Measurements from ENCODE around the gene LAMTOR5.
"Not testable (repeated sequence)": the region's sequence is repeated elsewhere in the genome, so short reads cannot be mapped to it uniquely, and the experiment has no call there.

The LAMTOR5 gene
- 21.8 to 29.0 (median 25.2) reads per million in 4 experiments for total RNA-seq

DNA sequence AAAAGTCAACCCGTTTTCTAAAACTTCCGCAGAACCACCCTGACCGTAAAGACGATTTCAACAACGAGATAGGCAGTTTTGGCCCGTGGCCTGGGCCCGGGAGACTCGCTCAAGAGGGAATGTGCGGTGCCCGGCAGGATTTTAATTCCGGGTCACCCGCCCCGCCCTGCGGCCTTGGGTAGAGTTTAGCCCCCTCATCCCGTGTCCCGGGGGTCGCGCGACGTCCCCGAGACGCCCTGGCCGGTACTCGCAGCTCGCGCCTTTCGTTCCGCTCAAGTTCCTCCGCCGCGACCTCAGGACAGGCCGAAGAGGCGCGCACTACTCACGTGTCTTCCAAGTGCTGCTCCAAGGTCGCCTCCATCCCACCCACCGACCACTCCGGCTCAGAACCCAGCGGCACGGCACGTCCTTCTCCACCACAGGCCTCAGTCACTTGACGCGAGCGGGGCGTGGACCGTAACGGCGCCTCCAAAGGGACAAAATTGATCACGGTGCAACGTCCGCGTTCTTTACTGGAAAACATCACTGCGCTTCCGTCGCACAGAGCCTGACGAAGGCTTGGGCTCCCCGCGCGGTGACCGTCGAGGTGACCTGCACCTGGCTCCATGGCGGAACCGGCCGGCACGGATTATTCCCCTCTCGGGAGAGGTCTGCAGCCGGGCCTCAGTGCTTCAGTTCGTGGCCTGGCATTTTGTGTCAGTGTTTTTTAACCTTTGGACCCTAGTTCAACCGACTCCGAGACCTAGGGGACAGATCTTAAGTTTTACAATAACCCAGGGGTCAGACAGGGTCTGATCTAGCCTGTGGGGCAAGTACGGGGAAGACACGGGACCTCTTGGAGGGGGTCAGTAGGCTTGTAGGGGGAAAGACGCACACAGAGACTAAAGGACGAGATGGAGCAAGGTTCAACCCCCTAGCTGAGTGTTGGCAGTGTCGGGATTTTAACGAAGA lies at the start of gene LAMTOR5:
TSS of gene LAMTOR5 (minus strand) at position 435 of the 951 bp plus-strand sequence. CDS start at position 361, 74 bp downstream.
- DNase-seq, result peak; percentile 84

DNA sequence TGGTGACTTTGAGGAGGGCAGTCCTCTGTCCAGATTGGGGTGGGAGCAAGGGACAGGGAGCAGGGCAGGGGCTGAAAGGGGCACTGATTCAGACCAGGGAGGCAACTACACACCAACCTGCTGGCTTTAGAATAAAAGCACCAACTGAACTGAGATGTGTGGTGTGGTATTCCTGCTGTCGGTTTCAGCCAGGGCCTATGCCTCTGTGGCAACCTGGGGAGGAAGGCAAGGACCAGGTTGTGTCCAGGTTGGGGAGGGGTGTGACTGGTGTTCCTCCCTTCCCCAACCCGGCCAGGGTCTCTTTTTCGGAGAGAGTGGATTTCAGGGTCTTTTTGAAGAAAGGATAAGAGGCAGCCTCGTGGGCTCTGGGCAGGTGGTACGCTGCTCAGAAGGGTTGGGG lies 49.7 kb upstream of the LAMTOR5 start:
- no peak for DNase-seq

DNA sequence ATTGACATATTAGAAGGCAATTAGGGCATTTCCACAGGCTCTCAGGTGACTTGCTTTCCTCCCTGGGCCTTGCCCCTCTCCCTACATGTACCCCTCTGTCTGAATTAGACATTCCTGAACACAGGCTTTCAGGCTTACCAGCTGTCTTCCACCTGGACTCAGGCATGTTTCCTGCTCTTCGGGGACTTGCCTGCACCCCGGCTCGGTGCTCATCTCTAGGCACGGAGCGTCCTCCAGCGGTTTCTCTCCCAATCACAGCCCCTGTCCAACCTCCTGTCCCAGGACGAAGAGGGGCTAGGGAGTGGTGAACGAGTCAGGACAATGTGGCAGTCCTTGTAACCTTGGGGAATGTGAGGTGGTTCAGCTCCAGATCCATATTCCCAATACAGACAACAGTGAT lies 47.7 kb upstream of the LAMTOR5 start:
- DNase-seq, result no peak

DNA sequence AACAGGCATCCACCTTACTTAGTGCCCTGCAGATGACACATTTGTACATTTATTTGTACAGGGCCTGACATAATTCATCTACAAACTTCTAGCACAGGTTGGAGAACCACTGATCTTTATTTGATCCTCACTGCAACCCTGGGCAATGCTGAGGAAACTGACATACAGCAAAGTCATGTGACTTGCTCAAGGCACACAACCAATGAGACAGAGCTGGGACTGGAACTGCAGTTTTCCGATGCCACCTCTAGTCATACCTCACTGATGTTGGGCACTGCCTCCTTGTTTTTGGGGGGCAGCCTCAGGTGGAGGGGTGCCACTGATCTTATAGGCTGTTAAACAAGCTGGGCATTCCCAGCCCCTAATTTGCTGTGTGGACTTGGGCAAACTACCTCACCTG lies 46.8 kb upstream of the LAMTOR5 start:
- DNase-seq, result no peak

DNA sequence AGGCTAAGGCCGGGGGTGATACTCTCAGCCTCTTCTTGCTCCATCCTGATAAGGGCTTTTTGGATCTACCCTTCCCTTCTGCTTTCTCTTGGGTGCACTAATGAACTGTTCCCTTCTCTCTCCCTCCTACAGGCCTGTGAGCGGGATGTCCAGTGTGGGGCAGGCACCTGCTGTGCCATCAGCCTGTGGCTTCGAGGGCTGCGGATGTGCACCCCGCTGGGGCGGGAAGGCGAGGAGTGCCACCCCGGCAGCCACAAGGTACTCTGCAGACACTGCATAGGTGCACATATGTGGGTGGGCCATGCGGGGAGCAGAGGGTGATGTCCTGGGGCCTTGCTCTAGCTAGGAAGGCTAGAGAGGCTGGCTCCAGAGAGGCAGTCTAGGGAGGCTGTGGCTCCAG lies 46.3 kb upstream of the LAMTOR5 start:
- DNase-seq, result no peak

DNA sequence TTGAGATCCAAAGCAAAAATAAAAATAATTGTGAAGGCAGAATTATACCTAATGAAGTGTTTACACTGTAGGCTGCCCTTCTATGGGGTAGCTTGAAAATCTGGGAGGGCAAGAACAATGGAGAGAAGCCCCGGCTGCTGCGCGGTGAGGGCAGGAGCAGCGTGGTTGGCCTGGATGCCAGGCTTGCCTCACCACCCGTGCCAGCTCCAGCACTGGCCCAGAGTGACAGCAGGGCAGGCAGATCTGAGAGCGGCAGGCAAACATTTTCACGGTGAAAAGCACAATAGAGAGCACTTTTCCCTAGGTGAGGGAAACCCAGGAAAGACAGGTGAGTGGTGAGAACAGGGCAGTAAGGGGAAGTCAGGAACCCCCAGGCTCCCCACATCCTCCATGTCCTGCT lies 44.8 kb upstream of the LAMTOR5 start:
- no peak for DNase-seq

DNA sequence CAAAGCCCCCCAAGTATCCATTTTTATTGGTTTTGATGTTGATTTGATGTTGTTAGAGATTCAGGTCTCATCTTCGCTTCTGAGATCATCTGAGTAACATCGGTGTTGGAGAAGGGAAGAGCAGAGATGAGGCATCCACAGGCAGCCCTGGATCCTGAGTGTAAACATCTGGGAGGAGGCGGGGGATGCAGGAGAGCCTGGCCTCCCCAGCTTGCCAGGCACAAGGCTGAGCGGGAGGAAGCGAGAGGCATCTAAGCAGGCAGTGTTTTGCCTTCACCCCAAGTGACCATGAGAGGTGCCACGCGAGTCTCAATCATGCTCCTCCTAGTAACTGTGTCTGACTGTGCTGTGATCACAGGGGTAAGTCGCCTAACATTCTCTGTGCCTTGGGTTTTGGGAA lies 43.4 kb upstream of the LAMTOR5 start, which contains the start of gene PROK1:
TSS of gene PROK1 (plus strand) at position 221 of the 400 bp plus-strand sequence. CDS start at position 289, 68 bp downstream.
- no peak for DNase-seq

DNA sequence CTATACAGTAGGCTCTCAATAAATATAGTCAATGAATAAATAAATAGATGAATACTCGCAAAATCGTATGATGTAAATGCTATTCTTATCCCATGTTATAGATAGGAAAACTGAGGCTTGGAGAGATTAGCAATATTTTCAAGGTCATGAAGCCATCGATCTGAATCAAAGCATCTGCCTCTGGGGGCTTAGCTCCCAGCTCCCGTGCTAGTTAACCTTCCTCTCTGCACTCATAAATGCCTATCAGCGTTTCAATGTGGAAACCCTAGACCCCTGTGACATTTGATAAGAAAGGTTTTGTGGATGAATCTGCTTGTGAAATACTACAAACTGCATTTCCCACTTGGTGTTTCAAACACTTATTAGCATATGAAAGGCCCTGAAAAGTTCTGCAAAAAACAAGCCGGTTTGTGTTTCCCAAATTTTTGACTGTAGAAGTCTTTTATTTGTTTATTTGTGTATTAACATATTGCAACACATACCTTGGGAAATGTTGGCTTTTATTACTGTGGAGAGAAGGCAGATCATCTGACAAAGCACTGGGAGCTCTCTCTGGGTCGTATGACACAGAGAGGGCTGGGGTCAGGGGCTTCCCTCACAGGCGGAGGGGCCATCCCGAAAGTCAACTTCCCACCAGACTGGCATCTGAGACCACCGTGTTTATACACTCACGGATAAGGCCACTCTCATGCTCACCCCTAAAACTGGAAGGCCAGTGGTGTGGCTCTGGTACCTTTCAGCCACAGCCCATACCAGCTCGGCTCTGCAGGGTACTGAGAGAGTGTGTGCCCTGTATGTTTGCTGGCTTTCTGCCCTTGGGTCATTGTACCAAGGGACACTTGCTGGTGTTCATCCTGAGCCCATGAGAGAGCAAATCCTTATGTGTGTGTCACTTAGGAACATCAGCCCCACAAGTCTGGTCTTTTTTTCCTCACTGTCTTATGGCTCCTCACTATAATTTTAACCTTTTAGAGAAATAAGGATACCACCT lies 42.5 kb upstream of the LAMTOR5 start:
- no peak for DNase-seq

DNA sequence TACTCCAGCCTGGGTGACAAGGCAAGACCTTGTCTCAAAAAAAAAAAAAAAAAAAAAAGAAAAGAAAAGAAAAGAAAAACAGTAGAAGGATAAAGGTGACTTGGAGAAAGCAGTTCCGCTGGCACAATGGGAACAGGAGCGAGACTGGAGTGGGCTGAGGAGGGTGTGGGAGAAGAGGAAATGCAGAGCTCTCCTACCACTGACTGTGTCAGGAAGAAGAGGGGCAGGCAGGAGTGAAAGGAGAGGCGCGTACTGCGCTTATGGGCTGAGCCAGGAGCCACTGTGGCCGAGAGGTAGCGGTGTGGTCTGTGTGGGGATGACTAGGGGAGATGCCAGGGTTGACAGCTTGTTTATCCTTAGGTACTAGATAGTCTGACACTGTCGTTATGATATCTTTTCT lies 37.1 kb upstream of the LAMTOR5 start:
- no peak for DNase-seq

DNA sequence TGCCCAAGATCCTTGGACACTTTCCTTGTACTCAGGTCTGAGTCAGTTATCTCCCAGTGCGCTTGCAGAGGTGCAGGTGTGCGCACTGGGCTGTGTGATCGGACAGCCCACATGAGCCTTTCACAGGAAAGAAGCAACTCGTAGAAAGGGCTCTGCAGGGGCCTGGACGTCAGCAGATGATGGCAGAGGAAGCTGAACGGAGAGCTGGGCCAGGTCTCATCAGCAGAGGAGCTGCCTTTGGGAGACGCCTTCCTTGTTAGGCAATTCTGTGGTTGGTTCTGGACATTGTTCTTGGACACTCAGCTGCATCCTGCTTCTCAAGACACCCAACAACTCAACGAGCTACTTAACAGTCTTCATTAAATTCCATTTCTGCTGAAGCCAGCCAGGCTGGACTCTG lies 36.0 kb upstream of the LAMTOR5 start:
- DNase-seq, result no peak

DNA sequence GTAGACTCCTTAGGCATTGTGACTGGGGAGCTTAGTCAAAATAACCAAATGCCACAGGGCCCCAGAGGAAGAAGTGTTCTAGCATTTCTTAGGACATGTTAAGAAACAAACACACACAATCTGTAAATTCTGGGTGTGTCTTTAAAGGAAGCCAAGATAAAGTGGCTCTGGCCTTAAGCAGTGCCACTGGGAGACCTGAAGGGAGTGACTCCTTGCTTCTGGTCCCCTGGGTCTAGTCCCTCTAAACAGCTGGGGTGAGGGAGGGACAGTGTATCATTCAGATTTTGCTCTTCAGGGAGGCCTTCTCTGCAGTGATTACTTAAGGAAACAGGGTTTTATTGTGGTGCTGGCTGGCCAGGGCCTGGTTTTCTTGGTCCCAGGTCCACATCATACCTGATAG lies 34.4 kb upstream of the LAMTOR5 start:
- no peak for DNase-seq

DNA sequence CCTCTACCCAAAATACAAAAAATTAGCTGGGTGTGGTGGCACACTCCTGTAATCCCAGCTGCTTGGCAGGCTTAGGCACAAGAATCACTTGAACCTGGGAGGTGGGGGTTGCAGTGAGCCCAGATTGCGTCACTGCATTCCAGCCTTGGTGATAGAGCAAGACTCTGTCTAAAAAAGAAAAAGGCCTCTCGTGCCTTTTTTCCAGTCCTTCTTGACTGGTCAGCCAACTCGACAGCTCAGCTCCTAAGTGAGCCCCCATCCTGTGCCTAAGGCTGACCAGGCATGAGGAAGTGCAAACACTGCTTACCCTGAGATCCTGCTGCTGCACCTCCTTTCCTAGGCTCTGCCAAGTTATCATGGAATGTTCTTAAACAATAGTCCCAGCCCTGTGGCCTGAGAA lies 33.4 kb upstream of the LAMTOR5 start:
- DNase-seq, result no peak

DNA sequence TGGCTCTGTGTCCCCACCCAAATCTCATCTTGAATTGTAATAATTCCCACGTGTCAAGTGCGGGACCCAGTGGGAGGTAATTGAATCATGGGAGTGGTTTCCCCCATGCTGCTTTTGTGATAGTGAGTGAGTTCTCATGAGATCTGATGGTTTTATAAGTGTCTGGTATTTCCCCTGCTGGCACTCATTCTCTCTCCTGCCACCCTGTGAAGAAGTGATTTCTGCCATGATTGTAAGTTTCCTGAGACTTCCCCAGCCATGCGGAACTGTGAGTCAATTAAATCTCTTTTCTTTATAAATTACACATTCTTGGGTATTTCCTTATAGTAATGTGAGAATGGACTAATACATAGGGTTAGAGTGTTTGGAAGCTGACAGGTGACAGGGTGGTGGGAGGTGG lies 32.4 kb upstream of the LAMTOR5 start:
- DNase-seq, result not testable (repeated sequence)

DNA sequence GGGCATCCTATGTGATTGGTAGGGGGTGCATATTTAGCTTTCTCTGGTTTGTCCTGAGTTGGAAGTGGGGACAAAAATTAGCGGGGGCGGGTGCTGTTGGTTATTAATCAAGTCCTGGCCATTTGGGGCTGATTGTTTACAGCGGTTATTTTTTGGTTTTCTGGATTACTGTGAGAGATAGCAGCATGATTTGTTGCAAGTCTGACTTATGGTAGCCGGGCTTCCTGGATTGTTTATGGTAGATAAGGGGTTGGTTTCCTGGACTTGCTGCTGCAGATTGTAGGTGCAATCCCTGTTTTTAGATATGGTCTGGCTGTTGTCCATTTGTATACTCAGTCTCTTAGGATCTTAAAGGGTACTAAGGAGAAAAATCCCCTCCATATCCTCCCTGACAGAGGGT lies 31.4 kb upstream of the LAMTOR5 start:
- DNase-seq, result no peak

DNA sequence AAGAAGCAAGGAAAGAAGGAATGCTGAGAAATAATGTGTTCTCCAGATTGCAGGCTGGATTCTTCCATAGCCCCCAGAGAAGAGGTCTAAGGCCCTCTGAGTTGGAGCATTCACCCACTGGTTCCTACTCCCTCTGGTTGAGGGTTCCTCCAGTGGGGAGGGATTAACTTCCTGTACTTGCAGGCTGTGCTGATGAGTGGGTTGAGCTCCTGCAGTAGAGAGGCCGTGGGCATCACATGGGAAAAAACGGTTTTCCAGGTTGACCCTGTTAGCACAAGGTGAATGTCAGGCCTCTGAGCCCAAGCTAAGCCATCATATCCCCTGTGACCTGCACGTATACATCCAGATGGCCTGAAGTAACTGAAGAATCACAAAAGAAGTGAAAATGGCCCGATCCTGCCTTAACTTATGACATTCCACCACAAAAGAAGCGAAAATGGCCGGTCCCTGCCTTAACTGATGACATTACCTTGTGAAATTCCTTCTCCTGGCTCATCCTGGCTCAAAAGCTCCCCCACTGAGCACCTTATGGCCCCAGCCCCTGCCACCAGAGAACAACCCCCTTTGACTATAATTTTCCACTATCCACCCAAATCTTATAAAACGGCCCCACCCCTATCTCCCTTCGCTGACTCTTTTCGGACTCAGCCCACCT lies 30.3 kb upstream of the LAMTOR5 start:
- DNase-seq, result not testable (repeated sequence)

DNA sequence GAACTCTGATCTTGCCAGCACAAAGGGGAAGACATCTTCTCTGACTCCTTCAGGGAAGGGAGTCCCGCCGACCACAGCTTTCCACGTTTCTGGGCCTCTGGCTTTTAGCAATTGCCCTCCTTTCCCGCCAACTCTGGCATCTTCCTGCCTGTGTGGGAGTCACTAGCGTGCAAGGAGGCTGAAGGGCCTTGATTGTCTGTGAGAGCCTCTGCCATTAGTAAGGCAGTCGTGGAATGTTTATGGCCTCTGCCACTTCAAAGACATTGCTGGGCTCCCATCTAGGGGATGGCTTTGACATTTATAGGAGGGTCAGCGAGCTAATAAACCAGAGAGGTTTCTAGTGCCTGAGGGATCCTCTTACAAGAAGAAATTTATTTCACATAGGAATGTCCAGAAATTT lies 29.1 kb upstream of the LAMTOR5 start:
- DNase-seq, result no peak

DNA sequence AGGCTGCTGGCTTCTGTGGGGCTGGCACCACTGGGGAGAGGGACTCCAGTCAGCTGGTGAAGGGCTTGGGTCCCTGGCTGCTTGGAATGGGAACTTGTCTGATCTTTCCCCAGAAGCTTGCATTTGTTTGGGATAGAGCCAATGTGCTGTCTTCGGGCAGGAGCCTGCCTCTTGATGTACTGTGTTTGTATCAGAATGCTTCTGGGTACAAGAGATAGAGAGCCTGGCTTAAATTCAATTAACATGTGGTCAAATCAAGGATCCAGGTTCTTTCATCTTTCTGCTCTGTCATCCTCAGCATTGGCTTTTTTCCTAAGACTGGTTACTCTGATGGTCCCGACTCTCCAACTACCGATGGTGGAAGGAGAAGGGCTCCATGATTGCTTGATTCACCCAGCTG lies 27.5 kb upstream of the LAMTOR5 start:
- no peak for DNase-seq

DNA sequence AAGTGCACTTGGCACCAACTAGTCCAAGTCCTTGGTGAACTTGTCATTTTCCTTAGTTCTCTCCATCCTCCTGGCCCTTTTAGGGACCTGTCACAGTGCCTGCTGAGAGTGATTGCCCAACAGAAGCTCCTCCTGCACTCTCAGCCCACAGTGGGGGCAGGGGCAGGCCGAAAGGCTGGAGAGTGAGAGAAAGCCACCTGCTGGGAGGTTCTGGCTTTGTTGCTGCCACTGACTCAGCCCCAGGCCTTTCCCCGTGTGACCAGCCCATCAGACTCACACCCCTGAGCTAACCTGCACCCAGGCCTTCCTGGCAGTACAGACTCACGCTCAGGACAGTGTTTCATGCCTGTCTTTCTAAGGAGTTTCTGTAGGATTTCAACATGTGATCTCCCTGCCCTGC lies 26.3 kb upstream of the LAMTOR5 start:
- DNase-seq, result no peak

DNA sequence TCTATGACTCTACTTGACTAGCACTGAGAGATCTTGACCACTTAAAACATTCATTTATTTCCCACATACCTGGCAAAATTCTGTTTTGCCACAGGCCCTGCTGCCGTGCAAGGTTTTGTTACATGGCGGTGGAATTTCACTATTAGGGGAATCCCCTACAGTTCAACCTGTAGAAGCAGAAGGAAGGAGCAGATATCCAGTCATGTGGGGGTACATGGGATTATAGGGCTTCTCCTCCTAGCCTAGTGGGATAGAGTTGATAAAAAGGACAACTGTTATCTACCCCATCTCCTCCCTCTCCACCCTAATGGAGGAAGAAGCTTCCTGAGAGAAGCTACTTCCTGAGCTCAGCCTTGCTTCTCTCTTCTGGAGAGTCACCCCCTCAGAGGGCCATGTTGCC lies 25.7 kb upstream of the LAMTOR5 start:
- DNase-seq, result no peak

DNA sequence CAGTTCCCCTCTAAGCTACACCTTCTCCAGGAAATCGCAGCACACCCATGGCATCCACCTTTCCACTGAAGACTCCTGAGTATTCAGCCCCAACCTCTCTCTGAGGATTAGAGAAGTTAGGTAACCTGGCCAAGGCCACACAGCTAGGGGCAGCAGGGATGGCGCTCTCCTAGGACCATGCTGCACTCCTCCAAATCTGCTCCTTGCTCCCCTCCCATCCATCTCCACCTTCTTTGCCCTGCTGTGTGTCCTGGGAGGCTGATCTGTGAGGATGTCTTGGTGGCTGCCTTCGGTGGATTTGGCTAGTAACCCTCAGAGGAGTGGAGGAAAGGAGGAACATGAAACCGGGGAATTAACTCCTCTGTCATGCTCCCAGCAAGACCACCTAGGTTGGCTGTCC lies 23.4 kb upstream of the LAMTOR5 start:
- DNase-seq, result no peak

DNA sequence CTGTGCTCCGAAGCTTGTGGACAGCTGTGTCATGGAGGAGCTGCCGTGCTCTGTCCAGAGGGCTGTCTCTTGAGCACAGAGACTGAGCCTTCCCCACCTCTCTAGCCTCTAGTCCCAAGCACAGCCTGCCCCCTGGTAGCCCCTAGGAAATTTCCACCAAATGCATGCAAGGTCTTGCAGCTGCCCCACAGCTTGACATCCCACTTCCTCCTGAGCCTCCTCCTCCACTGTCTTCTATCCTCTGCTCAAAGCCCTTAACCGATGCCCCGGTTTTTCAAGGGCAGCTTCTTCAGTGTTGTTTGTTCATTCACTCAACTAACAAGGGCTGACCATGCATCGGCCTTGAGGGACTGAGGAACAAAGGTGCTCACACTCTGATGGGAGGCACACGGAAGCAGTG lies 22.9 kb upstream of the LAMTOR5 start:
- DNase-seq, result no peak

DNA sequence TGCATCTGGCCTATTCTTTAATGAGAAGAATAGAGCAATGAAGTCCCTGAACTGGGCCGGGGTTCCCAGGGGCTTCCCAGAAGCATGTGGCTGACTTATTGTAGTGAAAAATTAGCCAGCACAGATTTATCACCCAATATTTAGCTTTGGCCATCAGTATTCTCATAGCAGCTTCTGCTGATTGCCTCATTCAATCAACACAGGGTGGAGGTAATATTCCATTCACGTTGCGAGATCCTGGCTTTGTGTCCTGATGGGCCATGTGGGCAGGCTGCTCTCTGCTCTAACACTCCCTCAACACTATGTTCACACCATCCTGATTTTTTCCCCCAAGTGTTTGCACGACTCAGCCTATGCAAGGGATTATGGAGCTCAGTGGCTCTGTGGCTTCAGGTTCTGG lies 21.5 kb upstream of the LAMTOR5 start:
- no peak for DNase-seq

DNA sequence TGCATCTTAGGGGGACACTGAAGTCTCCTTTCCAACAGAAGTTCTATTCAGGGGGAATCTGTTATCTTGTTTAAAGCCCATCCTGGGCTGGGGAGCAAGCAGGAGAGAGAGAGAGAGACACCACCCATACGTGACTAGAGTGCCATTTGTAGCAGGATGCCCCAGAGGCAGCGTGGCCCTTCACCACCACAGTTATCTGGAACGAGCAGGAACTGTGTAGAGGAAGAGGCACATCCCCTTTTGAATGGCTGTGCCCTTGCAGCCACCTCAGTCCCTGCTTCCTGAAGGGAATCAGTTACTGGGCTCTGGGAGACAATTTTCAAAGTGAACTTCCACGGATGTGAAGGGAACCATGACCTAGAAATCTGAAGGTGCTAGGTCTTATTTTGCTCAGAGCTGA lies 19.4 kb upstream of the LAMTOR5 start:
- DNase-seq, result no peak
